NCI-H69 (cell line): Measurements from ENCODE around the gene NSF.
"Not testable (repeated sequence)": the region's sequence is repeated elsewhere in the genome, so short reads cannot be mapped to it uniquely, and the experiment has no call there.

Experiments
- DNase-seq: peaks from one replicate; lab custom pipeline; 2025; lab: John Stamatoyannopoulos, UW

NSF gene

DNA sequence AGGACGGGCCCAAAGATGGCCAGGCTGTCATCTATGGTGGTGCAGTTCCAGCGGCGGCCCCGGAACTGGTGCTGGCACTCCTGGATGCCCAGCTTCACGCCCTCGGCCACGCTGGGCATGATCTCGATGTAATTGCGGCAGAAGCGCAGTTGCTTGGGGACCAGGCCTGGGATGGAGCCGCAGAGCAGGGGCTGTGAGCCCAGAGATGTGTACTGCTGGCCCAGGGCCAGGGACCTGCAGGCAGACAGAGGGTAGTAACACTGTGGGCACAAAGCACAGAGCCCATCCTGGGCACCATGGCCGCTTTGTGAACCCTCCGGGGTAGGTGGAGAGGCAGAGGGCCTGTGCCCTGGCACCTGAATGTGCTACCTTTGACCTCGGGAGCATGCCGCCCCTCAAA is 183.2 kb downstream of the NSF start:
- no peak for DNase-seq

- no peak for DNase-seq
Measured at GRCh38 chr17:46774108-46774737, 183.8 kb downstream of the NSF start.

DNA sequence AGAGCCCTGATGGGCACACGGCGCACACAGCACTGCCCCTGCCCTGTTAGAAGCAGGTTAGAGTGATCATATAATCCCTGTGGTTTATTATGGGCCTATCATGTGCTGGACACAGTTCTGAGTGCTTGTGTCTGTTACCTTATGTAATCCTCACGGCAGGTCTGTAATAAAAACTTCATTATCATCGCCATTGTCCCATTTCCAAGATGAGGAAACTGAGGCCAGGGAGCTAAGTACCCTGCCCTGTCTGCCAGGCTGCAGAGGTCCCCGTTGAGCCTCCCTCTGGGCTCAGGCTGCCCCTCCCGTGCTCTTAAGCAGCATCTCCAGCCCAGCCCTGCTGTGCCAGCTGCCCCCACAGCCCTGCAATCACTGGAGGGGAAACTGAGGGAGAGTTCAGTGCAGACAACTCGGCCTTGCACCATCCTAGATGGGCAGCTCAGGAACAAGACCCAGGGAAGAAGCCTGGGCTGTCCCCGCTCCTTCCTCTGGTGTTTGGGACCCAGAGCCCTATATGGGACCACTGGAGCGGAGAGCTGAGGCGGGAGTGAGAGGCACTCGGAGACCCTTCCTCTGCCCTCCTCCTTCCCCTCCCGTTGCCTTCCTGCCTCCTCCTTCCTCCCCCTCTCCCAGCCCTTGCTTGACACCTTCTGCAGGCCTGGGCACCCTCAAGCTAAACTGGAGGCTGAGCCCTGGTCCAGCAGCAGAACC is 186.0 kb downstream of the NSF start:
- no peak for DNase-seq

GRCh38 chr17:46777943-46778915 is 187.8 kb downstream of the NSF start:
- no peak for DNase-seq

DNA sequence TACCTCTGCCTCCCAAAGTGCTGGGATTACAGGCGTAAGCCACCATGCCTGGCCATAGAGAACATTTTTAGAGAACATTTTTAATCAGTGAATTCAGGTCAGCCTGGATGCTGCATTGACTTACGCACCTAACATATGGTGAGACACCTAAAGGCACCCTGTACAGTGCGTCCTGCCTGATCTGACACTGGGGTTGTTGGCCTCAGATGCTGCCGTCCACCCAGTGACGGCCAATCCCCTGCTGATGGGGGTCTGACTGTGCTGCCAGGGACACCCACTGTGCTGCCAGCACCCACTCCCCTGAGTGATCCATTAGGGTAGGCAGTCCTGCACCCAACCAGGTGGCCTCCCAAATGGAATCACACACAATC is 189.5 kb downstream of the NSF start:
- no peak for DNase-seq

- peak; percentile 46 for DNase-seq
Measured at GRCh38 chr17:46782250-46782953, 191.9 kb downstream of the NSF start.

- DNase-seq, result peak; percentile 74
Measured at GRCh38 chr17:46783031-46783593, 192.6 kb downstream of the NSF start.

DNA sequence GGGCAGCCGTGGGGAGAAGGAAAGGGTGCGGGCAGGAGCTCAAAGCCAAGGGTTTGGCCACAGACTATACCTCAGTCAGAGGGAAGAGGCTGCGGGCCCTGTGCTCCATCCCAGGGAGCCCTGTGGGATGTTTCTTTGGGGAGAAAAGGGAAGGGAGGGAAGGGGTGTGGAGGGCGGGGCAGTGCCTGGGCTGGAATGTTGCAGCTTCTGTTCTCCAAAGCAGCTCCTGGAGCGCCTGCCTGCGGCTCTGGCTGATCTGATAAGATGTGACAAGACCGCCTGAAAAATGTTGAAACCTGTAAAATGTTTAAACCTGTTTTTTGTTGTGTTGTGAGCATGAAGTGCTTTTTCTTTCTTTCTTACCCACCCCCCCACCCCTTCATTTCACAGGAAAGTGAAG is 195.2 kb downstream of the NSF start:
- DNase-seq, result no peak

DNA sequence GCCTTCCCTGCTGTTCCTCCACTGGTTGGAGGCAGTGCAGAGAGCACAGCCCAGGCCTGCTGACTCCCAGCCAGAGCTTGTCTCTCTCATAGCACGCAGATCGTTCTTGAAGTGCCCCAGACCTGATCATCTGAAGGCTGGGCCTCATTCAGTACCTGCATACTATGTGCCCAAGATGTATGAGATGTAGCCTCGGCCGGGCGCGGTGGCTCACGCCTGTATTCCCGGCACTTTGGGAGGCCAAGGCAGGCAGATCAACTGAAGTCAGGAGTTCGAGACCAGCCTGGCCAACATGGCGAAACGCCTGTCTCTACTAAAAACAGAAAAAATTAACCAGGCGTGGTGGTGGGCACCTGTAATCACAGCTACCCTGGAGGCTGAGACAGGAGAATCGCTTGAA is 197.0 kb downstream of the NSF start:
- DNase-seq, result no peak

- DNase-seq, result no peak
Measured at GRCh38 chr17:46788300-46788699, 197.8 kb downstream of the NSF start.

DNA sequence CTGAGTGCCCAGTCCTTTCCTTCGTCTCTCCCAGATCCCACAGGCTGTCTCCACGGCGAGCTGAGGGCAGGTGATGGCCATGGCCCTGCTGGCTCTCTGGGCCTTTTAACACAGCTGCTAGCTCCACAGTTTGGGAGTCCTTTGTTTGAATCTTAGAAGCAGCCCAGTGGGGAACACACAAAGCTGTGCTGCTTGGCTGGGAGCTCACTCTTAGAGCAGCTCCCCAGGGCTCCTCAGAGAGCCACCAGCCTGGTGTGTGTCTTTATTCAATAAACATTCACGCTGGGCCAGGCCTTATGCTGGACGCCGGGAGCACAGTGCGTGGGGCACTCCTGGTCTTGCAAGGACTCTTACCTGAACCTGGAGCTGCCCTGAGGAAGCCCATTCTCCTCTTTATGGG is 198.3 kb downstream of the NSF start:
- DNase-seq, result peak; percentile 63

- DNase-seq, result no peak
Measured at GRCh38 chr17:46789610-46790009, 199.1 kb downstream of the NSF start.

DNA sequence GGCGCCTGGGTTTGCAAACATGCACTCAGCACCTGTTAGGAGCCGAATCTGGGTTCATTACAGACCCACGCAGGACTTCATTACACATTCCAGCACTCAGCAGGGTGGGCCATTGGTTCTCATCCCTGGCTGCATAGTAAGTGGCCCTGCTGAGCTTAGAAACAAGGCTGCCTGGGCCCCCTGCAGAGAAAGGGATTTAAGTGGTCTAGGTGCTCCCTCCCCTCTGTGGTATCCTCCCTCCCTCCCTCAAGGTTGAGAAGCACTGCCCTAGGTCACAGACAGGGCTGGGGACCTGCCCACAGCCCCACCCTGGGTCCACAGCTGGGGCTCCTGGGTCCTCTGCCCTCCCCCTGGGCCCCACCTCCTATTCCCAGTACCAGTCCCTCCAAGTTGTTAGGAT is 199.7 kb downstream of the NSF start:
- peak; percentile 18 for DNase-seq

- no peak for DNase-seq
Measured at GRCh38 chr17:46791531-46791930, 201.1 kb downstream of the NSF start.

GRCh38 chr17:46792071-46792470 is 201.6 kb downstream of the NSF start:
- no peak for DNase-seq

DNA sequence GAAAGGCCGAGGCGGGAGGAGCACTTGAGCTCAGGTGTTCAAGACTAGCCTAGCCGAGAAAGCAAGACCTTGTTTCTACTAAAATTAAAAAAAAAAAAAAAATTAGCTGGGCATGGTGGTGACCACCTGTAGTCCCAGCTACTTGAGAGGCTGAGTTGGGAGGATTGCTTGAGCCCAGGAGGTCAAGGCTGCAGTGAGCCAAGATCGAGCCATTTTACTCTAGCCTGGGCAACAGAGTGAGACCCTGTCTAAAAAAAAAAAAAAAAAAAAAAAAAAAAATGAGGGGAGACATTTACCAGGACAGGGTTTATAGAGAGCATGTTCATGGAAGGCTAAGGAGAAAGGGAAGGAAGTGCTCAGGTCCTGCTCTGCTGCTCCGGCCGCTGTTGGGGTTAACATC is 202.6 kb downstream of the NSF start:
- not testable (repeated sequence) for DNase-seq

- no peak for DNase-seq
Measured at GRCh38 chr17:46793541-46793940, 203.1 kb downstream of the NSF start.

DNA sequence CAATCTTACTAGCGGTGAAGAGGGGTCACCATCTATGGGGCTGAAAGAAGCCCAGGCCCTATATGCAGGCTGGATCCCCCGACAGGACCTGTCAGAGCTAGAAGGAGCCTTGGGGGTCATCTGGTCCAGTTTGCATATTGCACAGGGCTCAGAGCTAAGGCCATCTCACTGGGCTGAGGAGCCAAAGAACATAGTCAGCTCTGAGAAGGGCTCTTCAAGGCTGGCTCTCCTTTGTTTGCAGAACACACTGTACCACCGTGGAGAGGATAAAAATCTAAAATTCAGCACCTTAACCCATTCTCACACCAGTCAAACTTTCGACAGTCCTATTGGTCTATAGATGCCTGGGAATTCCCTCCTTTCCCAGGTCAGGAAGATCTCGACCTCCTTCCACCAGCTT is 203.8 kb downstream of the NSF start:
- no peak for DNase-seq

GRCh38 chr17:46795379-46795952 is 205.0 kb downstream of the NSF start:
- DNase-seq, result peak; percentile 54

GRCh38 chr17:46796084-46796483 is 205.6 kb downstream of the NSF start:
- no peak for DNase-seq

DNA sequence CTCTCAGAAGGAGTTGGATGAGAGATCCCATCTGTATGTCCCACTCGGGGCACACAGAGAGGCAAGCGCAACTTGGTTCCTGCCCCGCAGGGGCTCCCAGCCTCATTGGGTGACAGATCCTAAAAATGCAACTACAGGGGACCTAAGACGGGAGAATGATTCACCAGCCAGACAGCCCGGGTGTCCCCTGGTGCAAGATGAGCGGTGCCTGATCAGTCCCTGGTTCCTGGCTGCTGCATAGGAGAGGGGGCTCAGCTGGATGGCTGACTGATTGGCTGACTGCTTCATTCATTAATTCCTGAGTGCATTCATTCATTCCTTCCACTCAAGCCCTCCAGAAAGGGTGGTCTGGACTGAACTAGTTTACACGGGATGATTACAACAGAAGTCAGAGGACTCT is 206.1 kb downstream of the NSF start:
- no peak for DNase-seq
